ENCODE measurements around the gene ISY1. TPM values are rescaled to one million over a fixed set of nuclear protein-coding genes. Genes with fewer than 3 reads are reported as not detected.
"Not testable (repeated sequence)": the region's sequence is repeated elsewhere in the genome, so short reads cannot be mapped to it uniquely, and the experiment has no call there.

The ISY1 gene
- total RNA-seq, 1 donor from 2014 or later, result 61.9 TPM

GRCh38 chr3:129173206-129173605 is 12.3 kb upstream of the ISY1 start:
- Mint-ChIP-seq H3K36me3 (ENCODE audit: low read depth, unreplicated experiment) (peaks cover 33% of the 10 kb centered on the region), H3K9me3 (ENCODE audit: unreplicated experiment) (no peaks in the 10 kb centered on the region), H3K27ac (ENCODE audit: unreplicated experiment) (no peak overlapping the region), H3K4me3 (ENCODE audit: unreplicated experiment) (no peak overlapping the region), H3K4me1 (ENCODE audit: unreplicated experiment) (peaks cover 3% of the 10 kb centered on the region), H3K27me3 (ENCODE audit: unreplicated experiment) (no peaks in the 10 kb centered on the region)
- TF ChIP-seq CTCF (IDR thresholded peaks at IDR 0.05; ENCODE audit: unreplicated experiment), result no peak
- DNase-seq (ENCODE audit: low spot score), result no peak

GRCh38 chr3:129166579-129167332 is 5.9 kb upstream of the ISY1 start:
- no peak overlapping the region for H3K4me3 Mint-ChIP-seq (ENCODE audit: unreplicated experiment)
- no peak for DNase-seq (ENCODE audit: low spot score)
- peaks cover 42% of the 10 kb centered on the region for H3K36me3 Mint-ChIP-seq (ENCODE audit: low read depth, unreplicated experiment)
- no peaks in the 10 kb centered on the region for H3K9me3 Mint-ChIP-seq (ENCODE audit: unreplicated experiment)
- H3K27me3 Mint-ChIP-seq (ENCODE audit: unreplicated experiment), result no peaks in the 10 kb centered on the region
- H3K27ac Mint-ChIP-seq (ENCODE audit: unreplicated experiment), result peak overlapping the region; percentile 24
- H3K4me1 Mint-ChIP-seq (ENCODE audit: unreplicated experiment), result peaks cover 14% of the 10 kb centered on the region
- TF ChIP-seq CTCF (IDR thresholded peaks at IDR 0.05; ENCODE audit: unreplicated experiment), result no peak

DNA sequence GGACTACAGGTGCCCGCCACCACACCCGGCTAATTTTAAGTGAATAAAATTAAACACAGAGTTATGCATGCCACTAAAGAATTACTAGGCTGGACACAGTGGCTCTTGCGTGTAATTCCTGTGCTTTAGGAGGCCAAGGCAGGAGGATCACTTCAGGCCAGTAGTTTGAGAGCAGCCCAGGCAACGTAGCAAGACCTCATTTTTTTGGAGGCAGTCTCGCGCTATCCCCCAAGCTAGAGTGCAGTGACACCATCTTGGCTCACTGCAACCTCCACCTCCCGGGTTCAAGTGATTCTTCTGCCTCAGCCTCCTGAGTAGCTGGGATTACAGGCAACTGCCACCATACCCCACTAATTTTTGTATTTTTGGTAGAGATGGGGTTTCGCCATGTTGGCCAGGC is 4.7 kb upstream of the ISY1 start:
- not testable (repeated sequence) for DNase-seq (ENCODE audit: low spot score); H3K9me3 Mint-ChIP-seq (ENCODE audit: unreplicated experiment); H3K27ac Mint-ChIP-seq (ENCODE audit: unreplicated experiment); H3K27me3 Mint-ChIP-seq (ENCODE audit: unreplicated experiment); H3K4me3 Mint-ChIP-seq (ENCODE audit: unreplicated experiment)
- Mint-ChIP-seq H3K36me3 (ENCODE audit: low read depth, unreplicated experiment) (peaks cover 37% of the 10 kb centered on the region), H3K4me1 (ENCODE audit: unreplicated experiment) (peaks cover 22% of the 10 kb centered on the region)

- Mint-ChIP-seq H3K4me1 (ENCODE audit: unreplicated experiment) (peaks cover 31% of the 10 kb centered on the region), H3K27me3 (ENCODE audit: unreplicated experiment) (peaks cover 10% of the 10 kb centered on the region), H3K9me3 (ENCODE audit: unreplicated experiment) (no peaks in the 10 kb centered on the region), H3K27ac (ENCODE audit: unreplicated experiment) (peak overlapping the region; percentile 42), H3K4me3 (ENCODE audit: unreplicated experiment) (peak overlapping the region; percentile 57), H3K36me3 (ENCODE audit: low read depth, unreplicated experiment) (peaks cover 26% of the 10 kb centered on the region)
- DNase-seq (ENCODE audit: low spot score), result no peak
- TF ChIP-seq CTCF (IDR thresholded peaks at IDR 0.05; ENCODE audit: unreplicated experiment), result no peak
These were observed 3.6 kb upstream of the ISY1 start for GRCh38 chr3:129164500-129164899.

- no peak for TF ChIP-seq CTCF (IDR thresholded peaks at IDR 0.05; ENCODE audit: unreplicated experiment)
- peaks cover 38% of the 10 kb centered on the region for H3K4me1 Mint-ChIP-seq (ENCODE audit: unreplicated experiment)
- H3K36me3 Mint-ChIP-seq (ENCODE audit: low read depth, unreplicated experiment), result peaks cover 30% of the 10 kb centered on the region
- DNase-seq (ENCODE audit: low spot score), result no peak
- H3K27me3 Mint-ChIP-seq (ENCODE audit: unreplicated experiment), result peaks cover 12% of the 10 kb centered on the region
- H3K4me3 Mint-ChIP-seq (ENCODE audit: unreplicated experiment), result peak overlapping the region; percentile 96
- H3K27ac Mint-ChIP-seq (ENCODE audit: unreplicated experiment), result peak overlapping the region; percentile 100
- no peaks in the 10 kb centered on the region for H3K9me3 Mint-ChIP-seq (ENCODE audit: unreplicated experiment)
These were observed 2.1 kb upstream of the ISY1 start for GRCh38 chr3:129162729-129163579.
